Dermis microvascular lymphatic vessel endothelial cell (primary cell): ENCODE results near the gene CEP85. TPM values are rescaled to one million over a fixed set of nuclear protein-coding genes. Genes with fewer than 3 reads are reported as not detected.
"Not testable (repeated sequence)": the region's sequence is repeated elsewhere in the genome, so short reads cannot be mapped to it uniquely, and the experiment has no call there.

Experiments used
- DNase-seq, 2 donors: peaks; one replicate each; pipeline versions ENCODE4 v3.0.0 to v3.0.0-alpha.2; 2010; ENCODE audit warnings: low read depth in 2 of 2
- total RNA-seq: library from RNA; depleted of rRNA; stranded (reverse); fragments of >200 nt; gene quantifications from 2 replicates; pipeline ENCODE4 v1.2.1, GENCODE V29; 2014

The CEP85 gene
- total RNA-seq, 1 donor from 2014 or later = 6.7 TPM

- no peak for DNase-seq
These were observed 9.4 kb upstream of the CEP85 start for GRCh38 chr1:26224606-26225005.

DNA sequence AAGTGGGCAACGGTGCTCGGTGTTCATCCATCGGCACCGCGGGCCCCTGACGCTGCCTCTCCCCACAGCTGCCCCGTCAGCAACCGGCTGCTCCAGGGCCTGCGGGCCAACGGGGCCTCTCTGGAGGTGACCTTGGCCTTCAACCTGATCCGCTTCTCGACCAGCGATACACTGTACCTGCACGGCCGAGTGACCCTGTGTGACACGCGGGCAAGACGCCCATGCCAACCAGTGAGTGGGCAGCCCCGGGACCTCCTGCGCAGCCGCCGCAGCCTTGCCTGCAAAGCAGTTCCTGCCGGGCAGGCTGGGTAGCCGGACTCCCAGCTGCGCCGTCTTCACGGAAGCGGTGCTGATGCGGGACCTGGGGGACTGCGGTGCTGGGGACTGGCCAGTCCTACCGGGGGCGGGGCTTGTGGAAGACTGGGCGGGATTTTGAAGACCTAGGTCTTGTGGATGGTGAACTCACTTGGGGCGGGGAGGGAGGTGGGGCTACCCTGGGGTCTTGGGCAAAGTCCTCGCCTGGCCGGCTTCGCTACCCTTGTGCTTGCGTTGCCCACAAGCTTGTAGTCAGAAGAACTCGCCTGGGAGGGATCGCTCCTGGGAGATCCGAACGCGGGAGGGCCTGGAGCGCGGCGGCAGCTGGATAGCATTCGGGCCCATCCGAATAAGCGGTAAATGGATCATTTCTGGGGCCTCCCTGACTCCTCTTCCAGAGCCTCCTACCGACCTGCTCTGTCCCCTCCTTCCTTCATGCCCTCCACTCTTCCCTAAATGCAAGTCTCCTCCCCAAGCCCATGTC lies 8.8 kb upstream of the CEP85 start:
- peak in 1 of 2 donors; percentile 69 for DNase-seq

- not testable (repeated sequence) for DNase-seq
These were observed 3.3 kb upstream of the CEP85 start for GRCh38 chr1:26230682-26231081.

DNA sequence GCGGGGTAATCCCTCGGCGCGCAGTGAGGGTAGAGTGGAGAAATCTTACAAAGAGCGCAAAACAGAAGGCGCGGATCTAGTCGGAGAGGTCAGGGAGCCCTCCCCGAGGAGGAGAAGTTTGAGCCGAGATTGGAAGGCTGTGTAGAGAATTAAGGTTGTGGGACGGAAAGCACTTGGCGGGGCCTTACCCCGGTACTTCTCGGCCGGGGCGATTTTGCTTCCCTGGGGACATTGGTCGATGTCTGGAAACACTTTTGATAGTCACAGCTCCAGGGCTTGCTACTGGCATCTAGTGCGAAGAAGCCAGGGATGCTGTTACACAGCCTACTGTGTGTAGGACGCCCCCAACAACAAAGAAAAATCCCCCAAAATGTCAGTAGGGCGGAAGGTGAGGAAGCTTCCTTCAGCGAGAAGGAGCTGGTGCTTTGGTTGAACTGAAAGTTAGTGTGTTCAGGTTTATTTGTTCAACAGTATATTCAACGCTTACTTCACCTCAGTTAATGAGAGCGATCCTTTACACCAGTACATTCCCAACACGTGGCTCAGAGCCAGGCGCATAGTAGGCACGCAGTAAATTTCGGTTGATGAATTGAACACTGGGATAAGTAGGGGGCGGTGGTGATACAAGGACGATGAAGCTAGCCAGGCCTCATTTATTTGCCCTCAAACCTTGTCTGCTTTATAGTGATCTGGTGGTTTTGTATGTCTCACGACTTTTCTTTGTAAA lies 807 bp downstream of the CEP85 start:
- DNase-seq = peak in 1 of 2 donors; percentile 29

DNA sequence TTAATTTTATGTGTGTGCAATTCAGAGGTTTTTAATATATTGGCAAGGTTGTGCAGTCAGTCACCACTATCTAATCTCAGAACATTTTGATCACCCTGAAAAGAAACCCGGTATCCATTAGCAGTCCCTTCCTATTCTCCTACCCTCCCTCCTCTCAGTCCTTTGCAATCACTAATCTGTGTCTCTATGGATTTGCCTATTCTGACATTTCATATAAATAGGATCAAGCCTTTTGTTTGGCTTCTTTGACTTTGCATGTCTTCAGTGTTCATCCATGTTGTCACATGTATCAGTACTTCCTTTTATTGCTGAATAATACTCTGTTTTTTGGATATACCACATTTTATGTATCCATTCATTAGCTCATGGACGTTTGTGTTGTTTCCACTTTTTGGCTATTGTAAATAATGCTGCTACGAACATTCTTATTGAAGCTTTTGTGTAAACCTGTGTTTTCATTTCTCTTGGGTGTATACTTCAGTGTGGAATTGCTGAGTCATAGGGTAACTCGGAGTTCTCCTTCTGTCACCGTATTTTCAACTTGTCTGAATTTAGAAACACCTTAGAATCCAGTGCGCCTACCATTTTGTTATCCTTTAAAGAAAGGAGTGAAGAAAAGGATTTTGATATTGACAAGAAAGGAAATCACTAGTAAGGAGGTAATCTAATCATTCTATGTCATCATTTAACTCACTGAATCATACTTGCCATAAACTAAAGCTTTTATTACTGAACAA lies 3.4 kb downstream of the CEP85 start:
- DNase-seq = peak in 1 of 2 donors; percentile 49

DNA sequence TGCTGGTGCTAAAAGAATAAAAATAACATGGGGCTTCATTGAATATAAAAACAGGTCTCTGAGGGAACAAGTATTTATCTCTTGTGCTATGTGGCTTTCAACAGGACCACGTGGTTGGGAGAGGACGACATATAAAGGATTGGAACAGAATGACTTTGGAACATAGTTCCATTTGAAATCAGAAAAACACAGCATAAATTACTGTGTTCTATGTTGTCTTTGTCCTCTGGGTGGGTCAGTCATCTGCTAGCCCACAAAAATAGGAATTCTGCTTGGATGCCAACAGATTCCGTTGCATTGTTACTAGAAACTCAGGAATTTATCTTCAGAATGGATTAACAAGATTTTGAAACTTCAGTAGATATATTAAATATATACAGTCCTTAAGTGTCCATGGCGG lies 5.9 kb downstream of the CEP85 start:
- DNase-seq = no peak

DNA sequence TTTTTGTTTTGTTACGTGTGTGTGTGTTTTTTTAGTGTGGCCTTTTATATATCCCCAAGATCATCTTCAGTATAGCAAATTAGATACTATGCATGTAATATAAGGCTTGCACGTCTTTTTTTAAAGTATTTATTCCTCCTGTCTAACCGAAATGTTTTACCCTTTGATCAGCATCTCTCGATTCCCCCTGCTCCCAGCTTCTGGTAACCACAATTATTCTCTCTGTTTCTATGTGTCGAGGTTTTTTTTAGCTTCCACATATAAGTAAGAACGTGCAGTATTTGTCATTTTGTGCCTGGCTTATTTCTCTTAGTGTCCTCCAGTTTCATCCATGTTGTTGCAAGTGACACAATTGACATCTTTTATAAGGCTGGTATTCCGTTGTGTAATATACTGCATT lies 18.7 kb downstream of the CEP85 start:
- no peak for DNase-seq

DNA sequence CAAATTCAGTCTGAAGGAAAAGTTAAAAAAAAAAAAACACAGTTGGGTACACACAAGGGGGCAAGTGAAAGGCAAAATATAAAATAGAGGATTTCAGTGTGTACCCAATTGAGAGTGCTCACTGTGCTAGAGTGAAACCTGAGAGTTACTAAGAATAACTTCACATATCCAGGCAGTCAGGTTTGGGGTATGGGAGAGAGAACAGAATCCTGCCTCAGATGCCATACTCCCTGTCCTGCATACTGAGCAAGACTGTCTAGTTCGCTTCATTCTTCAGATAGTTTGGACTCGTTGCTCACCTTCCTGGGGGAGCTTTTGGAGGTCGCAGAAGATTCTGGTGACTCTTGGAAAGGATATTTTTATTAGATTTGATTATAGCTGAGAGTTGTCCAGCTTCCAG lies 20.4 kb downstream of the CEP85 start:
- DNase-seq = no peak

DNA sequence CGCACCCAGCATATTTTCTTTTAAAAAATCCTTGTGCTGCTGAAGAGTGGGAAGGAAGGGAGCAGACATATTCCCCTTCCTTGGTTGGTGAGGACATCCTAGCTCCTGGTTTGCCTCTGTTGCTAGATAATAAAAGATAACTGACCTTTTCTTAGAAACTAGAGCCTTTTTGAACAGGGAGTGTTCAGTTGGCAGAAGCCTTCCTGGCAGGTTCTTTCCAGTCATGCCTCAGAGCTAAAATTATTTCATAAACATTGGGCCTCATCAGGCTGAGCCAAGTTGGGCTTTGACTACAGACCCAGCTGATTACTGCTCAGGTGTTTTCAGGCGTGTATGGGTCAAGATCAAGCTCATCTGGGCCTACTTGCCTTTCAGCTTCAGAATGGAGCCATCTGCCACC lies 23.2 kb downstream of the CEP85 start:
- DNase-seq = no peak

DNA sequence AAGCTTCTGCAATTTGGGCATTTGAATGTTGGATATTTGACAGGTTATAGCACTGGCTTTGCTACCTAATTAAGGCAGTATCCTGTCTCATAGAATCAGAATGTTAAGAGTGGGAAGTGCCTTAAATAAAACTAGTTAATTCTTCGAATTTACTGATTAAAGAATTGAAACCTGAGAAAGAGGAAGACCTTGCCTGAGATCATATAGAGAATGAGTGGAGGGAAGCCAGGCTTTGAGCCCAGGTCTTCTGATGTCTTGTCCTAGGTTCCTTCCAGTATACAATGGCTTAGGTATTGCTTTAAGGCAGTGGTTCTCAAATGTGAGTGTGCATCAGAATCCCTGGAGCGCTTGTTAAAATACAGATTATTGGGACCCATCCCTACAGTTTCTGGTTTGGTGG lies 25.0 kb downstream of the CEP85 start:
- no peak for DNase-seq

GRCh38 chr1:26259578-26259977 lies 25.6 kb downstream of the CEP85 start:
- DNase-seq = no peak

DNA sequence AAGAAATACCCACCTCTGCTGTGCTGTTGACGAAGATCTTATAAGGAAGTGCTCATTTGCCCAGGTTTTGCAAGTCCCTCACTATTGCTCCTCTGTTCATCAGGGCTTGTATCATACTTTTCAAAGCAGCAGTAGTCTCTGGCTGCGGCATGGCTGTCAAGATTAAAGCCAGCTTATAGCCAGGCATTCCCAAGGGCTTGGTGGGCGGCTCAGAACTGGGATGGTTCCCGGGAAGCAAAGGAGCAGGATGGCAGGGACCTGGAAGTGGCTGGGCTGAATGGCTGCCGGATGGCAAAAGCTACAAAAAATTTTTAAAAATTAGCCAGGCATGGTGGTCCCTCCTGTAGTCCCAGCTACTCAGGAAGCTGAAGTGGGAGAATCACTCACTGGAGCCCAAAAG lies 29.2 kb downstream of the CEP85 start:
- DNase-seq = no peak

GRCh38 chr1:26265405-26265804 lies 31.4 kb downstream of the CEP85 start:
- DNase-seq = no peak

DNA sequence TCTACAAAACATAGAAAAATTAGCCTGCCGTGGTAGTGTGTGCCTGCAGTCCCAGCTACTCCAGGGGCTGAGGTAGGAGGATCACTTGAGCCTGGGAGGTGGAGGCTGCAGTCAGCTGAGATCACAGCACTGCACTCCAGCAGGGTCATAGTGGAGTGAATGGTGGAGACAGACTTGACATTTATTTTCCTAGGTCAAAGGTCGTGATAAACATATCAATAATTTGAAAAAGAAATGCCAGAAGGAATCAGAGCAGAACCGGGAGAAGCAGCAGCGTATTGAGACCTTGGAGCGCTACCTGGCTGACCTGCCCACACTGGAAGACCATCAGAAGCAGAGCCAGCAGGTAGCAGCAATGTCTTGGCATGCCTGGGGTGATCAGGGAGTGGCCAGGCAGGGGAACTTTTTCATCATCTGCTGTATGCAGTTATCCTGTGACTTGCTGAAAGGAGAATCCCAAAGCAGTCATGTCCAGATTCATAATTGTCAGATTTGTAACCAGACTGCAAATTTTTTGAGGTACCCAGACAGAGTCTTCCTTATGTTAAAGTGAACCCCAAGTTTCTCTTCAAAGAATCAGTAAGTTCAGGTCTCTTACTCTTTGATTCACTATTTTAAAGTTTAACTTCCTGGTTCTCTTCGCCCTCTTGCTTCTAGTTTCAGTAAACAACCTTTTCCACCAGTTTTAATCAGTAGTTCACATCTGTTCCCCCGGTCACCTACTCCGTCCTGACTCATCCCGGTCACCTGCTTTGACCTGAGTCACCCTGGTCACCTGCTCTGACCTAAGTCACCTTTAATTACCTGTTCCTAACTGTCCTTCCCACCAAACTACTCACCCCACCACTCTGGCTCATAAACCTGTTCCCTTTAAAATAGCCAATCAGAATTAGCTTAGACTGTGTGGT lies 34.5 kb downstream of the CEP85 start:
- DNase-seq = no peak

- no peak for DNase-seq
These were observed 35.2 kb downstream of the CEP85 start for GRCh38 chr1:26269198-26269550.

DNA sequence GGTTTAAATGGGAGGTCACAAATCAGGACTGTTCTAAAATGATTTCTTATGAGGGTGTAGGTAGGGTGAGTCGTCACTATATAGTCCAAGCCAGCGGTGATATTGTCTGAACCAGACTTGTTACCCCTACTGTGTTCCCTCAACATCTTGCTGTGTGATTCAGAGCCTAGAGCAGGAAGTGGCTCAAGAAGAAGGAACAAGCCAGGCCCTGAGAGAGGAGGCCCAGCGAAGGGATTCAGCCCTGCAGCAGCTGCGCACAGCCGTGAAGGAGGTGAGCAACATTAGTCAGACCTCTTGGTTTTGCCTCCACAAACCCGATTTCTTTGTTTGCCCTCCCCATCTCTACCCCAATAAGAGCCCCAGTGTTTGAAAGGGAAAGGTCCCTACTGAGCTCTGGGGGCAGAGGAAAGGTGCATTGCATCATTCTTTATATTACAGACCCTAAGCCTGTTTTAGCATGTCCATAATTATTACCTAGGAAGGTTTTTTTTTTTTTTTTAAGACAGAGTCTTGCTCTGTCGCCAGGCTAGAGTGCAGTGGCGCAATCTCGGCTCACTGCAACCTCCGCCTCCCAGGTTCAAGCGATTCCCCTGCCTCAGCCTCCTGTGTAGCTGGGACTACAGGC lies 40.9 kb downstream of the CEP85 start:
- no peak for DNase-seq

DNA sequence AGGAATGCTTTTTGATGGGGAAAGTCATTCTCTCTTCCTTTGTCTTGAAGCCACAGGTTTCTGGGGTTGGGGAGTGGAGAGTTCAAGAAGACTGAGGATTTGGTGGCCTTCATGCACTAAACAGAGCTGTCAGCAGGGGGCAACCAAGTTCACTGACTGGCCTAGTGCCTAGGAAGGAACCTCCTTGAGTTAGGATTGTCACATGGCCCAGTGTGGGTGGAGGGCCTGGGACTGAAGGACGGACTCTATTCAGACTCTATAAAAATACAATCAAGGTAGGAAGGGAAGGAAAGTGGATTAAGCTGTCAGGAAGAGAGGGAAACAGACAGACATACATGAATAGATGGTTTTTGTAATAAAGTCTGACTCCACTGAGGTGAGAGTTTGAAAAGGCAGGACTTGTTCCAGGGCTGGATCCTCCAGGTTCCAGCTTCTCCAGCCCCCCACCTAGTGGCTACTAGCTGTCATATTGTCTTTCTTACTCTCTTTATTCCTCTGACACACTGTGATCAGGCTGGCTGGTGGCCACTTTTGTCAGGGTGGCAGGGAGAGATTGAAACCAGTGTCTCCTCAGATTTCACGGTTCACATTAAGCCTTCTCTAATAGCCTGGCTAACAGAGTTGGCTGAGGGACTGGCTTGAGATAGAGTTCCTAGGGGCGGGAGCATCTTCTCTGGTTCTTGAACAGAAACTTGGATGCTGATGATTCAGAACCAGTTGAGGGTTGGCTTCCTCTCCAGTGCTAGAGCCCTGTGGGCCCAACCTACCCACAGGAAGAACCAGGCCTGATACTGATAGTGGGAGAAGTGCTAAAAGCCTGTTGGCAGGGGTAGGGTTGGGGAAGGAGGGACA lies 41.8 kb downstream of the CEP85 start:
- peak; percentile 60 to 89 for DNase-seq

DNA sequence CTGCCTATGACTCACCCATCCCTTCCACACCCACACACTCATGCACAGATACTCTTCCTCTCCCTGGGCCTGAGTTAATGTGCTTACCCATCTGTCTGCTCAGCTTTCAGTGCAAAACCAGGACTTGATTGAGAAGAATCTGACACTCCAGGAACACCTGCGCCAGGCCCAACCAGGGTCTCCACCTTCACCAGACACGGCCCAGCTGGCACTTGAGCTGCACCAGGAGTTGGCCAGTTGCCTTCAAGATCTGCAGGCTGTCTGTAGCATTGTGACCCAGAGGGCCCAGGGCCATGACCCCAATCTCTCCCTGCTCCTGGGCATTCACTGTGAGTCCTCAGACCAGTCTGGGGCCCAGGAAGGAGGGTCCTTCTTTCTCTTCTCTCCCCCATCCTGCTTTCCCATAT lies 42.4 kb downstream of the CEP85 start:
- DNase-seq = no peak

DNA sequence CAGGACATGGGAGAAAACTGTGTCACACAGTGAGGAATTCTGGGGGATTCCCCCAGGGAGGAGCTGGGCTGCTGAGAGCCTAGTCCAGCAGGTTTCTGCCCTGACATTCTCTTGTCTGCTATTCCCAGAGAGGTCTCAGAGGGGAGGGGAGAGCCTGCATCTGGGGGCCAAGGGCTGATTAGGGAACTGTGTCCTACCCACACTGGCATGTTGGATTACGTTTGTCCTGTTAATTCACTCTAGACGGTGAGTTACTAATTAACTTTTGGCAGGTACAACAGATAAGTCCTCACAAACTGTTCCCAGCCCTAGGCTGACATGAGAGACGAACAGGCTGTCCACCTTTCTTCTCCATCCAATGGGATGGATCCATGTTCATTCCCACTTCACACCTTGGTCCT lies 43.3 kb downstream of the CEP85 start:
- no peak for DNase-seq

DNA sequence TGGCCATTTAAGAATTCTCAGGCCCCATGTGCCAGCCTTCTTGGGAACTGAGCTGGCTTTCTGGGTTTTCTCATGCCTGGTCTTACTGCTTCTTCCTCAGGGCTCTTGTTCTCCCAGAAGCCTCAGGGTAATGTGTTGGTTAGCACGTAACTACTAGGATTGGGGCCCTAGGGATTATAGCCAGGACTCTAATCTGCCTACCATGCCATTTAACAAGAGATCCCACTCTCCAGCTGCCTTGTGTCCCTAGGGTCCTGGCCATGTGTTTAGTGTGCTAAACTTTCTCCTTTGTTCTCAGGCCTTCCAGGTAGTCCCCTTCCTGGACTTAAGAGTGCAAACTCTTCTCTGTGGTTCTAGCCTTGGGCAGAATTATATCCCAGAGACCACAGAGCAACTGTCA lies 43.7 kb downstream of the CEP85 start:
- no peak for DNase-seq
